Measurements from ENCODE around the gene RGS12. TPM values are rescaled to one million over a fixed set of nuclear protein-coding genes. Genes with fewer than 3 reads are reported as not detected.

The RGS12 gene
- polyA plus RNA-seq, 3 donors: 0.75 to 15.3 (median 2.7) TPM

GRCh38 chr4:3331511-3332394 is 38.9 kb downstream of the RGS12 start:
- Mint-ChIP-seq H3K27me3 (ENCODE audit: low read depth in 3 of 3) (peaks cover 0 to 3% (median 2%) of the 10 kb centered on the region in 3 donors), H3K4me3 (no peak overlapping the region), H3K36me3 (no peaks in the 10 kb centered on the region), H3K27ac (no peak overlapping the region), H3K4me1 (peaks cover 14% of the 10 kb centered on the region), H3K9me3 (no peaks in the 10 kb centered on the region)
- Histone ChIP-seq H3K9me3 (replicated peaks in 1 of 2; ENCODE audit: control insufficient read depth in 1 of 2, insufficient read depth in 1 of 2, low read length in 2 of 2) (no peaks in the 10 kb centered on the region), H3K27ac (ENCODE audit: low read depth in 1 of 2, low read length in 2 of 2) (no peak overlapping the region), H3K79me2 (ENCODE audit: insufficient read depth, low read length) (no peaks in the 10 kb centered on the region), H3K9ac (ENCODE audit: insufficient read depth, low read length, poor library complexity, severe bottlenecking) (no peak overlapping the region), H3K4me2 (replicated peaks; ENCODE audit: extremely low read depth, low read length, poor library complexity, severe bottlenecking) (no peak overlapping the region), H2AFZ (ENCODE audit: insufficient read depth, low read depth, low read length, poor library complexity, severe bottlenecking) (no peak overlapping the region), H4K20me1 (ENCODE audit: insufficient read depth, low read length) (no peaks in the 10 kb centered on the region), H3K4me3 (replicated peaks in 1 of 3; ENCODE audit: low read depth in 2 of 3, low read length in 3 of 3) (no peak overlapping the region), H3K4me1 (ENCODE audit: control insufficient read depth in 1 of 2, insufficient read depth in 2 of 2, low read length in 2 of 2) (peaks cover 10 to 11% of the 10 kb centered on the region in 2 donors), H3K36me3 (replicated peaks in 1 of 2; ENCODE audit: control insufficient read depth in 1 of 2, insufficient read depth in 2 of 2, low read length in 2 of 2) (no peaks in the 10 kb centered on the region), H3K27me3 (ENCODE audit: control insufficient read depth in 2 of 2, insufficient read depth in 2 of 2, low read length in 2 of 2) (no peaks in the 10 kb centered on the region)
- WGBS (ENCODE audit: insufficient coverage): 82% methylated on average over 18 of the region's 23 CpGs
- no peak for DNase-seq
- TF ChIP-seq, protein P1, sequence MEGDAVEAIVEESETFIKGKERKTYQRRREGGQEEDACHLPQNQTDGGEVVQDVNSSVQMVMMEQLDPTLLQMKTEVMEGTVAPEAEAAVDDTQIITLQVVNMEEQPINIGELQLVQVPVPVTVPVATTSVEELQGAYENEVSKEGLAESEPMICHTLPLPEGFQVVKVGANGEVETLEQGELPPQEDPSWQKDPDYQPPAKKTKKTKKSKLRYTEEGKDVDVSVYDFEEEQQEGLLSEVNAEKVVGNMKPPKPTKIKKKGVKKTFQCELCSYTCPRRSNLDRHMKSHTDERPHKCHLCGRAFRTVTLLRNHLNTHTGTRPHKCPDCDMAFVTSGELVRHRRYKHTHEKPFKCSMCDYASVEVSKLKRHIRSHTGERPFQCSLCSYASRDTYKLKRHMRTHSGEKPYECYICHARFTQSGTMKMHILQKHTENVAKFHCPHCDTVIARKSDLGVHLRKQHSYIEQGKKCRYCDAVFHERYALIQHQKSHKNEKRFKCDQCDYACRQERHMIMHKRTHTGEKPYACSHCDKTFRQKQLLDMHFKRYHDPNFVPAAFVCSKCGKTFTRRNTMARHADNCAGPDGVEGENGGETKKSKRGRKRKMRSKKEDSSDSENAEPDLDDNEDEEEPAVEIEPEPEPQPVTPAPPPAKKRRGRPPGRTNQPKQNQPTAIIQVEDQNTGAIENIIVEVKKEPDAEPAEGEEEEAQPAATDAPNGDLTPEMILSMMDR (IDR thresholded peaks at IDR 0.05): no peak
- intact Hi-C loops (cut with micrococcal nuclease): no loop called here

DNA sequence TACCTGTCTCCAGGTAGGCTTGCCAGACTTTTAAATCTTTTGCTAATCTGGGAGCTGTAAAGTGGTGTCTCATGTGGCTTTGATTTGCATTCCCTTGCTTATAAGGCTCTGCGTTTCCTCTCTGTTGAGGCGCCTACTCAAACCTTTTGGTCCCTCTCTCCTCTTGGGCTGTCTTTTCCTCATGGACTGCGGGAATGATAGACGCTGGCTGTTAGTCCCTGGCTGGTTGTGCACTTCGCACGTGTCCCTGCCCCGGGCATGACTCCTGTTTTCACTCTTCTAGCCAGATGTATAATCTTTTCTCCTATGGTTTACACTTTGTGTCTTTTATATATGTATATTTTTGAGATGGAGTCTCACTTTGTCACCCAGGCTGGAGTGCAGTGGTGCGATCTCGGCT is 39.7 kb downstream of the RGS12 start:
- Histone ChIP-seq H3K4me2 (replicated peaks; ENCODE audit: extremely low read depth, low read length, poor library complexity, severe bottlenecking) (no peak overlapping the region), H3K27me3 (ENCODE audit: control insufficient read depth in 2 of 2, insufficient read depth in 2 of 2, low read length in 2 of 2) (no peaks in the 10 kb centered on the region), H4K20me1 (ENCODE audit: insufficient read depth, low read length) (no peaks in the 10 kb centered on the region), H3K9ac (ENCODE audit: insufficient read depth, low read length, poor library complexity, severe bottlenecking) (no peak overlapping the region), H2AFZ (ENCODE audit: insufficient read depth, low read depth, low read length, poor library complexity, severe bottlenecking) (no peak overlapping the region), H3K4me3 (replicated peaks in 1 of 3; ENCODE audit: low read depth in 2 of 3, low read length in 3 of 3) (no peak overlapping the region), H3K27ac (ENCODE audit: low read depth in 1 of 2, low read length in 2 of 2) (no peak overlapping the region), H3K4me1 (ENCODE audit: control insufficient read depth in 1 of 2, insufficient read depth in 2 of 2, low read length in 2 of 2) (peaks cover 10 to 11% of the 10 kb centered on the region in 2 donors), H3K79me2 (ENCODE audit: insufficient read depth, low read length) (no peaks in the 10 kb centered on the region), H3K36me3 (replicated peaks in 1 of 2; ENCODE audit: control insufficient read depth in 1 of 2, insufficient read depth in 2 of 2, low read length in 2 of 2) (no peaks in the 10 kb centered on the region), H3K9me3 (replicated peaks in 1 of 2; ENCODE audit: control insufficient read depth in 1 of 2, insufficient read depth in 1 of 2, low read length in 2 of 2) (no peaks in the 10 kb centered on the region)
- WGBS (ENCODE audit: insufficient coverage): 100% methylated on average over 3 of the region's 9 CpGs
- TF ChIP-seq, protein P1 (IDR thresholded peaks at IDR 0.05): no peak
- Mint-ChIP-seq H3K27me3 (ENCODE audit: low read depth in 3 of 3) (peaks cover 0 to 2% (median 1%) of the 10 kb centered on the region in 3 donors), H3K27ac (peak overlapping the region in 1 of 7 donors; percentile 10), H3K36me3 (no peaks in the 10 kb centered on the region), H3K9me3 (no peaks in the 10 kb centered on the region), H3K4me3 (no peak overlapping the region), H3K4me1 (peaks cover 14% of the 10 kb centered on the region)
- intact Hi-C loops (cut with micrococcal nuclease): no loop called here
- DNase-seq: no peak
